GM12878 (cell line): Measurements from ENCODE around the gene TTL. TPM values are rescaled to one million over a fixed set of nuclear protein-coding genes. Genes with fewer than 3 reads are reported as not detected.
"Not testable (repeated sequence)": the region's sequence is repeated elsewhere in the genome, so short reads cannot be mapped to it uniquely, and the experiment has no call there.

ENCODE experiments used
- ATAC-seq: fragments of 200-7000 bp; cut with Tn5 transposase; 3 replicates; pipeline ENCODE4 v1.9.1; 2020; ENCODE audit warnings: mild to moderate bottlenecking, moderate library complexity
- BruUV-seq: library from RNA; stranded (reverse); fragments of 400-500 nt; replicated peaks from 2 replicates; lab custom pipeline; 2021; lab: Mats Ljungman, UMichigan
- CTCF ChIA-PET: fragments of 300-600 bp; sonication (Branson Sonifier 250); formaldehyde crosslinking; extraction: SDS; loops from one replicate; lab custom pipeline; 2021; ENCODE audit warnings: inconsistent platforms; lab: Yijun Ruan, JAX
- POLR2A ChIA-PET: fragments of 350-600 bp; formaldehyde crosslinking; extraction: SDS; loops from one replicate; lab custom pipeline; 2021; ENCODE audit warnings: inconsistent platforms; lab: Charles Lee
- RAD21 ChIA-PET: fragments of 300-600 bp; sonication (Branson Sonifier 250); formaldehyde crosslinking; loops from one replicate; lab custom pipeline; 2023; ENCODE audit warnings: antibody characterized with exemption; ENCODE audit not compliant: unreplicated experiment; lab: Charles Lee
- SMC1A ChIA-PET: fragments of 300-600 bp; sonication (Branson Sonifier 250); formaldehyde crosslinking; loops from one replicate; lab custom pipeline; 2023; ENCODE audit not compliant: unreplicated experiment, uncharacterized antibody; lab: Charles Lee
- DNase-seq: peaks from one replicate; pipeline ENCODE4 v3.0.0-alpha.2; 2011; ENCODE audit warnings: low read depth, low spot score
- FAIRE-seq: peaks from 3 replicates; lab custom pipeline; 2011; peaks lifted over from hg19 to GRCh38; lab: Jason Lieb, UNC
- H2AFZ ChIP-seq: 2 replicates; pipeline ENCODE4 v1.6.0; 2011; ENCODE audit warnings: low read depth, low read length, control low read depth; ENCODE audit not compliant: control insufficient read depth
- H3K27ac ChIP-seq: 2 replicates; pipeline ENCODE4 v1.5.1; 2011; ENCODE audit warnings: control low read depth; ENCODE audit not compliant: control insufficient read depth, insufficient read depth
- H3K27me3 ChIP-seq, 2 experiments: replicated peaks in 1 of 2; 2 replicates each; pipeline versions ENCODE4 v1.6.0 to v1.6.1; 2011; ENCODE audit warnings: low read length in 1 of 2; ENCODE audit not compliant: control insufficient read depth in 2 of 2, insufficient read depth in 2 of 2
- H3K36me3 ChIP-seq, 2 experiments: 2 replicates each; pipeline ENCODE4 v1.5.1; 2011; ENCODE audit warnings: low read length in 1 of 2; ENCODE audit not compliant: control insufficient read depth in 2 of 2, insufficient read depth in 2 of 2
- H3K4me1 ChIP-seq: 2 replicates; pipeline ENCODE4 v1.6.1; 2011; ENCODE audit warnings: mild to moderate bottlenecking, low read length, moderate library complexity, mixed read lengths; ENCODE audit not compliant: control insufficient read depth, insufficient read depth
- H3K4me2 ChIP-seq: 2 replicates; pipeline ENCODE4 v1.6.0; 2011; ENCODE audit warnings: control low read depth; ENCODE audit not compliant: control insufficient read depth, insufficient read depth
- H3K4me3 ChIP-seq: fragments of 200-600 bp; sonication (generic); 2 replicates; pipeline ENCODE4 v1.5.1; 2016
- H3K79me2 ChIP-seq: 2 replicates; pipeline ENCODE4 v1.6.0; 2011; ENCODE audit warnings: low read length; ENCODE audit not compliant: control insufficient read depth, insufficient read depth
- H3K9ac ChIP-seq: 2 replicates; pipeline ENCODE4 v1.8.0; 2011; ENCODE audit warnings: low read length, control low read depth, mixed read lengths; ENCODE audit not compliant: control insufficient read depth, insufficient read depth
- H3K9me3 ChIP-seq: replicated peaks from 3 replicates; pipeline ENCODE4 v1.5.1; 2011; ENCODE audit warnings: mild to moderate bottlenecking, low read length; ENCODE audit not compliant: control insufficient read depth, insufficient read depth
- H4K20me1 ChIP-seq: 2 replicates; pipeline ENCODE4 v1.6.0; 2011; ENCODE audit not compliant: control insufficient read depth, insufficient read depth
- BHLHE40 ChIP-seq, 2 experiments: fragments of 450-650 bp in 1 of 2; IDR thresholded peaks; 2 replicates each; pipeline ENCODE4 v1.6.1; 2011 to 2017; ENCODE audit warnings: low read depth in 2 of 2, borderline replicate concordance in 1 of 2, improper control_type of control experiment in 1 of 2, low read length in 1 of 2, mild to moderate bottlenecking in 1 of 2
- RAD21 ChIP-seq: IDR thresholded peaks from 2 replicates; pipeline ENCODE4 v1.6.1; 2011; ENCODE audit warnings: mild to moderate bottlenecking, low read depth, low read length, moderate library complexity; ENCODE audit not compliant: insufficient read depth
- RAD51 ChIP-seq: fragments of 450-650 bp; IDR thresholded peaks from 2 replicates; pipeline ENCODE4 v1.6.1; 2016; ENCODE audit warnings: moderate library complexity, mild to moderate bottlenecking, inconsistent platforms
- SMC3 ChIP-seq: IDR thresholded peaks from 2 replicates; pipeline ENCODE4 v1.6.1; 2011; ENCODE audit warnings: low read length, improper control_type of control experiment, borderline replicate concordance
- WGBS: methylation state at CpG from one replicate; pipeline ENCODE4 v1.1.6; 2016; ENCODE audit warnings: low lambda C conversion rate; ENCODE audit not compliant: insufficient replicate concordance, insufficient coverage; ENCODE audit errors: missing lambda C conversion rate; 5-methylcytosine and 5-hydroxymethylcytosine counted together
- in situ Hi-C: fragments of 300-500 bp; cut with MboI; formaldehyde crosslinking; loops from 9 replicates; pipeline ENCODE4 v1.14.3; 2018; ENCODE audit warnings: mixed read lengths
- intact Hi-C: fragments of 100-400 bp; cut with micrococcal nuclease; formaldehyde crosslinking; loops from one replicate; pipeline ENCODE4 v1.14.2; 2022; ENCODE audit not compliant: unreplicated experiment
- polyA plus RNA-seq, 11 experiments: library from polyadenylated mRNA; depleted of rRNA in 4 of 11; unstranded in 6 of 11; stranded (reverse) in 5 of 11; fragments of >200 nt; fragmentation: Nextera tagmentation in 4 of 11; fragmentation: Illumina TruSeq in 1 of 11; extraction: Ambion mirVana in 4 of 11; extraction: Trizol in 1 of 11; gene quantifications; 1 replicate in 1 of 11; 2 replicates in 10 of 11; pipeline versions ENCODE4 v1.2.1 to v1.2.3, GENCODE V29; 2011 to 2016; ENCODE audit warnings: inconsistent platforms in 2 of 11, missing spikeins in 2 of 11, low read depth in 1 of 11
- total RNA-seq, 4 experiments: library from RNA; depleted of rRNA in 3 of 4; stranded (reverse); fragments of >200 nt in 3 of 4; fragmentation: Illumina TruSeq in 1 of 4; extraction: Trizol in 1 of 4; gene quantifications; 2 replicates each; pipeline versions ENCODE4 v1.2.1 to v1.2.3, GENCODE V29; 2013 to 2021
- TF ChIP-seq, protein P1 (sequence below), 3 experiments: IDR thresholded peaks in 2 of 3; conservative IDR thresholded peaks in 1 of 3; 2 replicates each; pipeline ENCODE4 v1.5.1; 2011; ENCODE audit warnings: low read depth in 3 of 3, low read length in 3 of 3, mild to moderate bottlenecking in 3 of 3, control low read depth in 2 of 3, moderate library complexity in 2 of 3, inconsistent platforms in 1 of 3, mixed read lengths in 1 of 3; ENCODE audit not compliant: control insufficient read depth in 2 of 3, insufficient read depth in 1 of 3; ENCODE audit errors: extremely low read depth in 1 of 3
- TF ChIP-seq, protein P2 (sequence below): IDR thresholded peaks from 2 replicates; pipeline ENCODE4 v1.6.1; 2011; ENCODE audit warnings: borderline replicate concordance, low read depth, mild to moderate bottlenecking, moderate library complexity, mixed read lengths, low read length; ENCODE audit not compliant: insufficient read depth; ENCODE audit errors: extremely low read length

TTL gene
- total and polyA plus RNA-seq, 10 of the 15 experiments (the other 5 are each of a cell fraction or from before 2014, with no cell fraction given), result 3.9 to 27.1 (median 16.1) TPM

DNA sequence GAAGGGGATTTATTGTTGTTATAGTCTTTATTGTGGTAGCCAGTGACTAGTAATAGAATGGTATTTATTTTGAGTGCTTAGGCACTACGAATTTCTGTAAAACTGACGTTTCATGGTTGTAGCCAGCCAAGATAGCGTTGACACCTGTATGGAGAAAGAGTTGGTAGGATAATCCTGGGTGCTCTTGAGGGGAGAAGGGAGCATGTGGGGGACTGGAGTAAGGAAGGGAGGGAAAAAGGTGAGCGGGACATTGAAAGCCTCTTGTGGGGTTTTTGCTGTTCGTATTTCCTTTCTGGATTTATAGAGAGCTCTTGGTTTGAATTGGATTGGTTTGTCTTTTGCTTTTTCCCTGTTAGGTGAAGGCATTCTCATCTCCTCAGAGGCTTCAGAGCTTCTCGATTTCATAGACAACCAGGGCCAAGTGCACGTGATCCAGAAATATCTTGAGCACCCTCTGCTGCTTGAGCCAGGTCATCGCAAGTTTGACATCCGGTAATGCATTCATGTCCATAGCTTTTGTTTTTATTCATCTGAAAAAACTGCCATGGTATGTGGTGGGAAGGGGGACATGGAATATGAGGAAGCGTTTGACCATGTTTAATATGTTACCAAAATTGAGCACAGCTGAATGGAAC, 19.0 kb downstream of the TTL start:
- H4K20me1 ChIP-seq, H3K27me3 ChIP-seq, in situ Hi-C loops, DNase-seq, H3K4me1 ChIP-seq, POLR2A ChIA-PET: not testable (repeated sequence)
- peak; percentile 92 for ATAC-seq
- 67% methylated on average over 9 of the region's 10 CpGs for WGBS
- TF ChIP-seq RAD51 (peak; percentile 72; the same call in 1 of the 2 replicates), BHLHE40 (IDR thresholded peaks at IDR 0.05; ENCODE audit: borderline replicate concordance in 1 of 2, low read depth in 2 of 2, low read length in 1 of 2) (peak; percentile 69 to 90), SMC3 (peak; percentile 25; the same call in 1 of the 2 replicates), RAD21 (peak; percentile 42; the same call in 1 of the 2 replicates)
- TF ChIP-seq, protein P1, sequence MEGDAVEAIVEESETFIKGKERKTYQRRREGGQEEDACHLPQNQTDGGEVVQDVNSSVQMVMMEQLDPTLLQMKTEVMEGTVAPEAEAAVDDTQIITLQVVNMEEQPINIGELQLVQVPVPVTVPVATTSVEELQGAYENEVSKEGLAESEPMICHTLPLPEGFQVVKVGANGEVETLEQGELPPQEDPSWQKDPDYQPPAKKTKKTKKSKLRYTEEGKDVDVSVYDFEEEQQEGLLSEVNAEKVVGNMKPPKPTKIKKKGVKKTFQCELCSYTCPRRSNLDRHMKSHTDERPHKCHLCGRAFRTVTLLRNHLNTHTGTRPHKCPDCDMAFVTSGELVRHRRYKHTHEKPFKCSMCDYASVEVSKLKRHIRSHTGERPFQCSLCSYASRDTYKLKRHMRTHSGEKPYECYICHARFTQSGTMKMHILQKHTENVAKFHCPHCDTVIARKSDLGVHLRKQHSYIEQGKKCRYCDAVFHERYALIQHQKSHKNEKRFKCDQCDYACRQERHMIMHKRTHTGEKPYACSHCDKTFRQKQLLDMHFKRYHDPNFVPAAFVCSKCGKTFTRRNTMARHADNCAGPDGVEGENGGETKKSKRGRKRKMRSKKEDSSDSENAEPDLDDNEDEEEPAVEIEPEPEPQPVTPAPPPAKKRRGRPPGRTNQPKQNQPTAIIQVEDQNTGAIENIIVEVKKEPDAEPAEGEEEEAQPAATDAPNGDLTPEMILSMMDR (IDR thresholded peaks at IDR 0.05 in 2 of 3, conservative IDR thresholded peaks at IDR 0.05 in 1 of 3; ENCODE audit: control insufficient read depth in 2 of 3, extremely low read depth in 1 of 3, insufficient read depth in 1 of 3, low read depth in 3 of 3, low read length in 3 of 3), result peak; percentile 14 to 33 (median 33); a peak in 2 of 6 replicates
- TF ChIP-seq, protein P2, sequence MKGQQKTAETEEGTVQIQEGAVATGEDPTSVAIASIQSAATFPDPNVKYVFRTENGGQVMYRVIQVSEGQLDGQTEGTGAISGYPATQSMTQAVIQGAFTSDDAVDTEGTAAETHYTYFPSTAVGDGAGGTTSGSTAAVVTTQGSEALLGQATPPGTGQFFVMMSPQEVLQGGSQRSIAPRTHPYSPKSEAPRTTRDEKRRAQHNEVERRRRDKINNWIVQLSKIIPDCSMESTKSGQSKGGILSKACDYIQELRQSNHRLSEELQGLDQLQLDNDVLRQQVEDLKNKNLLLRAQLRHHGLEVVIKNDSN, result peak; percentile 44
- TF ChIP-seq, all 136 proteins: peak for 6; not testable (repeated sequence) for 130
- H3K79me2 ChIP-seq, H3K4me3 ChIP-seq, intact Hi-C loops, H3K9me3 ChIP-seq, FAIRE-seq, H3K9ac ChIP-seq, H2AFZ ChIP-seq, BruUV-seq, H3K27ac ChIP-seq, H3K36me3 ChIP-seq, H3K4me2 ChIP-seq: not testable (repeated sequence)
- CTCF ChIA-PET, result interaction anchor here (0.9 to 3.3 kb wide), 4 partner anchors 9 to 442 kb away, joined by 3 to 32 read pairs (median 5); no protein-coding TSS in a partner anchor
- SMC1A ChIA-PET, result interaction anchor here (0.6 to 2.3 kb wide), 3 partner anchors 9 to 21 kb away, joined by 3 to 7 read pairs (median 3); no protein-coding TSS in a partner anchor
- RAD21 ChIA-PET, result interaction anchor here (1.5 kb wide), 1 partner anchor 20 kb away, joined by 7 read pairs; no protein-coding TSS in a partner anchor

DNA sequence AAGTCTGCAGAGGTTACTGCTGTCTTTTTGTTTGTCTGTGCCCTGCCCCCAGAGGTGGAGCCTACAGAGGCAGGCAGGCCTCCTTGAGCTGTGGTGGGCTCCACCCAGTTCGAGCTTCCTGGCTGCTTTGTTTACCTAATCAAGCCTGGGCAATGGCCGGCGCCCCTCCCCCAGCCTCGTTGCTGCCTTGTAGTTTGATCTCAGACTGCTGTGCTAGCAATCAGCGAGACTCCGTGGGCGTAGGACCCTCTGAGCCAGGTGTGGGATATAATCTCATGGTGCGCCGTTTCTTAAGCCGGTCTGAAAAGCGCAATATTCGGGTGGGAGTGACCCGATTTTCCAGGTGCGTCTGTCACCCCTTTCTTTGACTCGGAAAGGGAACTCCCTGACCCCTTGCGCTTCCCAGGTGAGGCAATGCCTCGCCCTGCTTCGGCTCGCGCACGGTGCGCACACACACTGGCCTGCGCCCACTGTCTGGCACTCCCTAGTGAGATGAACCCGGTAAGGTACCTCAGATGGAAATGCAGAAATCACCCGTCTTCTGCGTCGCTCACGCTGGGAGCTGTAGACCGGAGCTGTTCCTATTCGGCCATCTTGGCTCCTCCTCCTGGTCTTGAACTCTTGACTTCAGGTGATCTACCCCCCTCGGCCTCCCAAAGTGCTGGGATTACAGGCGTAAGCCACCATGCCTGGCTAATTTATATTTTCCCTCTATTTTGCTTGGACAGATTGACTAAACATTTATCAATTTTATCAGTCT, 27.5 kb downstream of the TTL start:
- H4K20me1 ChIP-seq, H3K79me2 ChIP-seq, H3K4me2 ChIP-seq, H3K9me3 ChIP-seq, RAD21 ChIA-PET, BruUV-seq, FAIRE-seq, DNase-seq, intact Hi-C loops, H2AFZ ChIP-seq, in situ Hi-C loops, H3K36me3 ChIP-seq, H3K4me1 ChIP-seq, ATAC-seq, H3K27ac ChIP-seq, H3K27me3 ChIP-seq, H3K4me3 ChIP-seq, H3K9ac ChIP-seq: not testable (repeated sequence)
- WGBS, result 89% methylated on average over 25 of the region's 32 CpGs
- ChIA-PET SMC1A (interaction anchor here (0.8 kb wide), 1 partner anchor 9 kb away, joined by 3 read pairs; no protein-coding TSS in a partner anchor), POLR2A (interaction anchor here (0.7 kb wide), 1 partner anchor 125 kb away, joined by 3 read pairs; no protein-coding TSS in a partner anchor), CTCF (interaction anchor here (0.8 kb wide), 1 partner anchor 8 kb away, joined by 3 read pairs; no protein-coding TSS in a partner anchor)
